ENCODE data around the gene CCDC148. TPM values are rescaled to one million over a fixed set of nuclear protein-coding genes. Genes with fewer than 3 reads are reported as not detected.

CCDC148 gene
- total RNA-seq, 4 donors from 2014 or later = 0.78 to 1.6 (median 1.1) TPM

GRCh38 chr2:158207354-158207753 lies 249.2 kb downstream of the CCDC148 start:
- Histone ChIP-seq H3K9me3 (no peaks in the 10 kb centered on the region), H3K4me3 (no peak overlapping the region), H3K27ac (no peak overlapping the region), H3K4me1 (peaks cover 0 to 6% (median 0%) of the 10 kb centered on the region in 3 donors), H3K36me3 (no peaks in the 10 kb centered on the region), H3K27me3 (no peaks in the 10 kb centered on the region)
- ATAC-seq = no peak
- TF ChIP-seq POLR2A (IDR thresholded peaks at IDR 0.05) (no peak), POLR2AphosphoS5 (IDR thresholded peaks at IDR 0.05) (no peak), EP300 (IDR thresholded peaks at IDR 0.05) (no peak), CTCF (IDR thresholded peaks at IDR 0.05) (no peak)
- whole genome bisulfite sequencing, 2 donors (ENCODE audit: low coverage in 1 of 2) = 89% methylated on average over 1 of the region's 1 CpG; no CpG with 5 or more reads in 1 of the 2 donors

GRCh38 chr2:158205215-158205614 lies 251.3 kb downstream of the CCDC148 start:
- Histone ChIP-seq H3K27ac (no peak overlapping the region), H3K4me1 (peaks cover 0 to 8% (median 0%) of the 10 kb centered on the region in 3 donors), H3K4me3 (no peak overlapping the region), H3K9me3 (no peaks in the 10 kb centered on the region), H3K27me3 (no peaks in the 10 kb centered on the region), H3K36me3 (no peaks in the 10 kb centered on the region)
- no peak for ATAC-seq
- 10 to 21% methylated on average over 1 of the region's 1 CpG for WGBS, 2 donors (ENCODE audit: low coverage in 1 of 2)
- TF ChIP-seq CTCF (IDR thresholded peaks at IDR 0.05) (no peak), EP300 (IDR thresholded peaks at IDR 0.05) (no peak), POLR2A (IDR thresholded peaks at IDR 0.05) (no peak), POLR2AphosphoS5 (IDR thresholded peaks at IDR 0.05) (no peak)

- H3K4me1 ChIP-seq = peaks cover 0 to 8% (median 0%) of the 10 kb centered on the region in 3 donors
- H3K36me3 ChIP-seq = no peaks in the 10 kb centered on the region
- H3K27ac ChIP-seq = no peak overlapping the region
- no peak for ATAC-seq
- WGBS, 2 donors (ENCODE audit: low coverage in 1 of 2) = 83 to 100% methylated on average over 1 of the region's 1 CpG
- no peak overlapping the region for H3K4me3 ChIP-seq
- no peak for TF ChIP-seq POLR2AphosphoS5 (IDR thresholded peaks at IDR 0.05)
- no peak for TF ChIP-seq EP300 (IDR thresholded peaks at IDR 0.05)
- no peak for TF ChIP-seq CTCF (IDR thresholded peaks at IDR 0.05)
- TF ChIP-seq POLR2A (IDR thresholded peaks at IDR 0.05) = no peak
- H3K27me3 ChIP-seq = no peaks in the 10 kb centered on the region
- no peaks in the 10 kb centered on the region for H3K9me3 ChIP-seq
Observed at GRCh38 chr2:158204741-158205165, 251.8 kb downstream of the CCDC148 start.

GRCh38 chr2:158202161-158202815 lies 254.3 kb downstream of the CCDC148 start:
- Histone ChIP-seq H3K36me3 (no peaks in the 10 kb centered on the region), H3K27me3 (no peaks in the 10 kb centered on the region), H3K4me3 (no peak overlapping the region), H3K27ac (no peak overlapping the region), H3K4me1 (peaks cover 0 to 8% (median 0%) of the 10 kb centered on the region in 3 donors), H3K9me3 (no peaks in the 10 kb centered on the region)
- no peak for TF ChIP-seq EP300 (IDR thresholded peaks at IDR 0.05)
- no peak for TF ChIP-seq POLR2AphosphoS5 (IDR thresholded peaks at IDR 0.05)
- no peak for TF ChIP-seq POLR2A (IDR thresholded peaks at IDR 0.05)
- no peak for TF ChIP-seq CTCF (IDR thresholded peaks at IDR 0.05)
- ATAC-seq = no peak
- 56 to 60% methylated on average over 6 of the region's 6 CpGs for whole genome bisulfite sequencing, 2 donors (ENCODE audit: low coverage in 1 of 2)
